Measurements from ENCODE around the gene LCORL. TPM values are rescaled to one million over a fixed set of nuclear protein-coding genes. Genes with fewer than 3 reads are reported as not detected.
"Not testable (repeated sequence)": the region's sequence is repeated elsewhere in the genome, so short reads cannot be mapped to it uniquely, and the experiment has no call there.

Gene LCORL
- total RNA-seq, 2 experiments from 2014 or later, result 31.4 to 37.4 TPM

DNA sequence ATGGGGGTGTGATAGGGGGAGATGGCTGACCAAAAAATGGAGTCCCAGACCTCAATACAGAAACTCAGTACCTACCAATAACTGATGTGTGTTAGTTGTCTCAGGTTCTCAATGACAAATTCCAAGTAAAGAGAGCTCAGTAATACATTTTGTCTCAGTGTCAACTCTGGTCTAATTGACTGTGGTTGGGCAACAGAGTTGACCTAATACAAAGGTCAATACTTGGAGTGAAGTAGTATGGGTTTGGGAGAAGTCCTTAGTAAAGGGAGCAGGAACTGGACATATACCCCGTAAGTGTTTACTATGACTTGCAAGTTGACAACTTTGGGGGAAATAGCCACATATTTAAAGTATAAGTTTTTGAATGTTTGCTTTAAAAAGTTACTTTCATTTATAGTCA, 20.5 kb upstream of the LCORL start:
- intact Hi-C loops (cut with micrococcal nuclease; ENCODE audit: unreplicated experiment), result no loop called here
- no peaks in the 10 kb centered on the region for H3K79me2 ChIP-seq (ENCODE audit: insufficient read depth, low read depth, low read length)
- H3K4me3 ChIP-seq (ENCODE audit: low read depth, low read length, poor library complexity, severe bottlenecking), result no peak overlapping the region
- POLR2A ChIA-PET, result no interaction called here
- H3K9me3 ChIP-seq (ENCODE audit: low read length), result no peaks in the 10 kb centered on the region
- no peak for DNase-seq (ENCODE audit: low spot score)
- no peaks in the 10 kb centered on the region for H3K36me3 ChIP-seq (ENCODE audit: insufficient read depth, low read length)
- no TSS peak for BruUV-seq (replicated peaks)
- CTCF ChIA-PET (ENCODE audit: unreplicated experiment), result no interaction called here
- H3K4me2 ChIP-seq (ENCODE audit: low read length), result no peak overlapping the region
- no peak overlapping the region for H2AFZ ChIP-seq (ENCODE audit: low read length)
- no peak for TF ChIP-seq EZH2phosphoT487 (IDR thresholded peaks at IDR 0.05; ENCODE audit: borderline replicate concordance, low read depth, low read length)
- TF ChIP-seq, protein P1, sequence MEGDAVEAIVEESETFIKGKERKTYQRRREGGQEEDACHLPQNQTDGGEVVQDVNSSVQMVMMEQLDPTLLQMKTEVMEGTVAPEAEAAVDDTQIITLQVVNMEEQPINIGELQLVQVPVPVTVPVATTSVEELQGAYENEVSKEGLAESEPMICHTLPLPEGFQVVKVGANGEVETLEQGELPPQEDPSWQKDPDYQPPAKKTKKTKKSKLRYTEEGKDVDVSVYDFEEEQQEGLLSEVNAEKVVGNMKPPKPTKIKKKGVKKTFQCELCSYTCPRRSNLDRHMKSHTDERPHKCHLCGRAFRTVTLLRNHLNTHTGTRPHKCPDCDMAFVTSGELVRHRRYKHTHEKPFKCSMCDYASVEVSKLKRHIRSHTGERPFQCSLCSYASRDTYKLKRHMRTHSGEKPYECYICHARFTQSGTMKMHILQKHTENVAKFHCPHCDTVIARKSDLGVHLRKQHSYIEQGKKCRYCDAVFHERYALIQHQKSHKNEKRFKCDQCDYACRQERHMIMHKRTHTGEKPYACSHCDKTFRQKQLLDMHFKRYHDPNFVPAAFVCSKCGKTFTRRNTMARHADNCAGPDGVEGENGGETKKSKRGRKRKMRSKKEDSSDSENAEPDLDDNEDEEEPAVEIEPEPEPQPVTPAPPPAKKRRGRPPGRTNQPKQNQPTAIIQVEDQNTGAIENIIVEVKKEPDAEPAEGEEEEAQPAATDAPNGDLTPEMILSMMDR (conservative IDR thresholded peaks at IDR 0.05; ENCODE audit: low read length), result no peak
- H3K9me2 ChIP-seq (ENCODE audit: insufficient read depth, low read length), result no peaks in the 10 kb centered on the region
- H3K4me1 ChIP-seq (ENCODE audit: insufficient read depth, low read length, poor library complexity, severe bottlenecking), result no peaks in the 10 kb centered on the region
- no peaks in the 10 kb centered on the region for H4K20me1 ChIP-seq (ENCODE audit: insufficient read depth, low read length)
- no peak overlapping the region for H3K27ac ChIP-seq (ENCODE audit: low read depth, low read length, poor library complexity, severe bottlenecking)

DNA sequence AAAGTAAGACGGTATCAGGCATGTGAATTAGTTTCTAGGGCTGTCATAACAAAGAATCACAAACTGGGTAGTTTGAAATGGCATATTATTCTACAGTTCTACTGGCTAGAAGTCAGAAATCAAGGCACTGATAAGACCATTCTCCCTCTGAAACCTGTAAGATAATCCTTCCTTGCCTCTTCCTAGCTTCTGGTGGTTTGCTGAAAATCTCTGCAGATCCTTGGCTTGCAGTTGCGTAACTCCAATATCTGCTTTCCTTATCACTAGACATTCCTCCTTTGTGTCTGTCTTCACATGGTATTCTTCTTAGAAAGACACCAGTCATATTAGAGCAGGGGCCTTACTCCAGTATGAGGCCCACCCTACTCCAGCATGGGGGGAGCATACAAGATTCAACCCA, 19.6 kb upstream of the LCORL start:
- Histone ChIP-seq H3K9me3 (ENCODE audit: low read length) (no peaks in the 10 kb centered on the region), H3K27ac (ENCODE audit: low read depth, low read length, poor library complexity, severe bottlenecking) (no peak overlapping the region), H3K9me2 (ENCODE audit: insufficient read depth, low read length) (no peaks in the 10 kb centered on the region), H4K20me1 (ENCODE audit: insufficient read depth, low read length) (no peaks in the 10 kb centered on the region), H3K4me3 (ENCODE audit: low read depth, low read length, poor library complexity, severe bottlenecking) (no peak overlapping the region), H3K4me2 (ENCODE audit: low read length) (no peak overlapping the region), H3K36me3 (ENCODE audit: insufficient read depth, low read length) (no peaks in the 10 kb centered on the region), H3K4me1 (ENCODE audit: insufficient read depth, low read length, poor library complexity, severe bottlenecking) (no peaks in the 10 kb centered on the region), H3K79me2 (ENCODE audit: insufficient read depth, low read depth, low read length) (no peaks in the 10 kb centered on the region), H2AFZ (ENCODE audit: low read length) (no peak overlapping the region)
- TF ChIP-seq, protein P1 (conservative IDR thresholded peaks at IDR 0.05; ENCODE audit: low read length), result no peak
- no peak for TF ChIP-seq EZH2phosphoT487 (IDR thresholded peaks at IDR 0.05; ENCODE audit: borderline replicate concordance, low read depth, low read length)
- CTCF ChIA-PET (ENCODE audit: unreplicated experiment), result no interaction called here
- BruUV-seq (replicated peaks), result no TSS peak
- POLR2A ChIA-PET, result interaction anchor here (0.7 kb wide), 1 partner anchor 483 kb away, joined by 3 read pairs; no protein-coding TSS in a partner anchor
- DNase-seq (ENCODE audit: low spot score), result no peak
- intact Hi-C loops (cut with micrococcal nuclease; ENCODE audit: unreplicated experiment), result no loop called here

DNA sequence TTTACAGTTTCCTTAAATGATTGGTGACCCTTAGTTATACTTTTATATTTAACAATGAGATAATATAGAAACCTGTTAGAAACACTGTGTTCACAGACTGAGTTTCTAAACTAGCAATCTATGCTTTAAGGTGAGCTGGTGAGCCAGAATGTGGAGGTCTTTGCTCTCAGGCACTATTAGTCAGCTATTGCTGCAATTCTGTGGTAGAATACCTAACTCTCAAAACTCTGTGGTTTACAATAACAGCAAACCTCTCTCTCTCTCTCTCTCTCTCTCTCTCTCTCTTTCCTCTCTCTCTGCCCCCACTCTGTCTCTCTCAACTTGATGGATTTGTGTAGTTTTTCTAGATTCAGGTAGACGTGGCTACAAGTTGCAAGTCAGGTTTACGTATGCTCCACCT, 17.6 kb upstream of the LCORL start:
- Histone ChIP-seq H3K36me3 (ENCODE audit: insufficient read depth, low read length) (no peaks in the 10 kb centered on the region), H3K4me1 (ENCODE audit: insufficient read depth, low read length, poor library complexity, severe bottlenecking) (no peaks in the 10 kb centered on the region), H3K4me2 (ENCODE audit: low read length) (no peak overlapping the region), H3K9me2 (ENCODE audit: insufficient read depth, low read length) (no peaks in the 10 kb centered on the region), H3K9me3 (ENCODE audit: low read length) (no peaks in the 10 kb centered on the region), H3K79me2 (ENCODE audit: insufficient read depth, low read depth, low read length) (no peaks in the 10 kb centered on the region), H4K20me1 (ENCODE audit: insufficient read depth, low read length) (no peaks in the 10 kb centered on the region), H3K27ac (ENCODE audit: low read depth, low read length, poor library complexity, severe bottlenecking) (no peak overlapping the region), H3K4me3 (ENCODE audit: low read depth, low read length, poor library complexity, severe bottlenecking) (no peak overlapping the region), H2AFZ (ENCODE audit: low read length) (no peak overlapping the region)
- TF ChIP-seq, protein P1 (conservative IDR thresholded peaks at IDR 0.05; ENCODE audit: low read length), result no peak
- no peak for TF ChIP-seq EZH2phosphoT487 (IDR thresholded peaks at IDR 0.05; ENCODE audit: borderline replicate concordance, low read depth, low read length)
- ChIA-PET POLR2A (interaction anchor here (0.7 kb wide), 2 partner anchors 20 to 459 kb away, joined by 3 to 4 read pairs; no protein-coding TSS in a partner anchor), CTCF (ENCODE audit: unreplicated experiment) (no interaction called here)
- no TSS peak for BruUV-seq (replicated peaks)
- intact Hi-C loops (cut with micrococcal nuclease; ENCODE audit: unreplicated experiment), result no loop called here
- DNase-seq (ENCODE audit: low spot score), result no peak

DNA sequence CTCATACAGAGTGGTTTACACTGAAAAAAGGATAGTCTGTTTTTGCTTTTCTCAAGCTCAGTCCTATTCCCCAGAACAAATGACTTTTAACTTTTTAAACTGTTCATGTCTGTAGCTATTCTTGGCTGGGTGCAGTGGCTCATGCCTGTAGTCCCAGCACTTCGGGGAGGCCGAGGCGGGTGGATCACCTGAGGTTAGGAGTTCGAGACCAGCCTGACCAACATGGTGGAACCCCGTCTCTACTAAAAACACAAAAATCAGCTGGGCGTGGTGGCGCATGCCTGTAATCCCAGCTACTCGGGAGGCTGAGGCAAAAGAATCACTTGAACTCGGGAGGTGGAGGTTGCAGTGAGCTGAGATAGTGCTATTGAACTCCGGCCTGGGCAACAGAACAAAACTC, 14.8 kb upstream of the LCORL start:
- H3K9me3 ChIP-seq (ENCODE audit: low read length); H3K4me3 ChIP-seq (ENCODE audit: low read depth, low read length, poor library complexity, severe bottlenecking); H3K27ac ChIP-seq (ENCODE audit: low read depth, low read length, poor library complexity, severe bottlenecking); DNase-seq (ENCODE audit: low spot score); H2AFZ ChIP-seq (ENCODE audit: low read length); intact Hi-C loops (cut with micrococcal nuclease; ENCODE audit: unreplicated experiment); H3K9me2 ChIP-seq (ENCODE audit: insufficient read depth, low read length); H3K79me2 ChIP-seq (ENCODE audit: insufficient read depth, low read depth, low read length); BruUV-seq (replicated peaks); H3K4me1 ChIP-seq (ENCODE audit: insufficient read depth, low read length, poor library complexity, severe bottlenecking); H3K36me3 ChIP-seq (ENCODE audit: insufficient read depth, low read length); CTCF ChIA-PET (ENCODE audit: unreplicated experiment); H4K20me1 ChIP-seq (ENCODE audit: insufficient read depth, low read length); H3K4me2 ChIP-seq (ENCODE audit: low read length): not testable (repeated sequence)
- POLR2A ChIA-PET, result interaction anchor here (0.6 kb wide), 1 partner anchor 234 kb away, joined by 3 read pairs; no protein-coding TSS in a partner anchor

All from OCI-LY7 (cell line).